ENCODE data around the gene COX6B2. TPM values are rescaled to one million over a fixed set of nuclear protein-coding genes. Genes with fewer than 3 reads are reported as not detected.

Gene COX6B2
- total and polyA plus RNA-seq, 2 of the 13 experiments (the other 11 are each of a cell fraction or from before 2014, with no cell fraction given) = 0.21 TPM; not detected in 1

DNA sequence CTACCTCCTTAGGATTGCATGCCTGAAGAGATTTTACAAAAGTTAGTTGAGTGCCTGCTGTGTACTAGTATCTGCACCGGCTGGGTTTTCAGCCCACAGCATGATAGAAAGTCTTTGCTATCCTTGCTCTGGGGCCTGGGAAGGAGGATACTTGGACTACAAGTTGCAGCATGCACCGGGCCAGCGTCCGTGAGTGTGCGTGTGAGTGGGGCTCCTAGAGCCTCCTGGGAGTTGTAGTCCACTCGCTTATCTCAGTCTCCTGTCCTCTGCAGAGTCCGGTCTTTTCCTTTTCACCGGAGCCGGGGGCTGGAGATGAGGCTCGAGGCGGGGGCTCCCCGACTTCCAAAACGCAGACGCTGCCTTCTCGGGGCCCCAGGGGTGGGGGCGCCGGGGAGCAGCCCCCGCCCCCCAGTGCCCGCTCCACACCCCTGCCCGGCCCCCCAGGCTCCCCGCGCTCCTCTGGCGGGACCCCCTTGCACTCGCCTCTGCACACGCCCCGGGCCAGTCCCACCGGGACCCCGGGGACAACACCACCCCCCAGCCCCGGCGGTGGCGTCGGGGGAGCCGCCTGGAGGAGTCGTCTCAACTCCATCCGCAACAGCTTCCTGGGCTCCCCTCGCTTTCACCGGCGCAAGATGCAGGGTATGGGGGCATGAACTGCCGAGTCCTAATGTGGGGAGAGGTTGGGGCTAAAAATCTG lies 50.1 kb downstream of the COX6B2 start:
- Histone ChIP-seq H3K4me3 (replicated peaks in 1 of 3; ENCODE audit: insufficient read depth in 1 of 3, low read depth in 2 of 3, low read length in 3 of 3) (no peak overlapping the region; a peak in 1 of 6 replicates), H3K4me1 (ENCODE audit: insufficient read depth, low read length) (peaks cover 18% of the 10 kb centered on the region), H2AFZ (ENCODE audit: low read length) (no peak overlapping the region), H3K36me3 (replicated peaks in 1 of 2; ENCODE audit: control insufficient read depth in 1 of 2, insufficient read depth in 2 of 2, low read length in 2 of 2) (no peaks in the 10 kb centered on the region), H3K9ac (ENCODE audit: insufficient read depth, low read depth, low read length) (no peak overlapping the region), H3K9me3 (ENCODE audit: low read length) (no peaks in the 10 kb centered on the region), H3K27me3 (ENCODE audit: control insufficient read depth in 1 of 2, insufficient read depth in 2 of 2, low read length in 2 of 2) (peaks cover 0 to 16% of the 10 kb centered on the region in 2 experiments; a peak in 2 of 5 replicates), H3K79me2 (ENCODE audit: insufficient read depth, low read length) (no peaks in the 10 kb centered on the region), H3K27ac (ENCODE audit: extremely low read length, insufficient read depth, low read length) (no peak overlapping the region), H3K4me2 (ENCODE audit: low read depth, low read length) (no peak overlapping the region), H4K20me1 (ENCODE audit: insufficient read depth, low read length) (no peaks in the 10 kb centered on the region)
- FAIRE-seq = no peak
- ChIA-PET POLR2A (no interaction called here), CTCF (ENCODE audit: low intra/inter-chr PET ratio, low total read pairs) (no interaction called here)
- intact Hi-C loops (cut with micrococcal nuclease; ENCODE audit: unreplicated experiment) = no loop called here
- in situ Hi-C loops (cut with HindIII; ENCODE audit: extremely low pct_ligation_motif_present, low pct_unique_long_range_greater_than_20kb) = loop anchor here (5.0 kb wide), 1 partner anchor 113 kb away; no protein-coding TSS in a partner anchor
- peak; percentile 50 for DNase-seq (ENCODE audit: low spot score)
- WGBS (ENCODE audit: low lambda C conversion rate) = 57% methylated on average over 20 of the region's 39 CpGs
- peak; percentile 82 for ATAC-seq
- no TSS peak for BruUV-seq (replicated peaks)
- TF ChIP-seq NONO (IDR thresholded peaks at IDR 0.05) (no peak), NONO (CRISPR knock-in tag; conservative IDR thresholded peaks at IDR 0.05) (no peak), ARID2 (CRISPR knock-in tag; IDR thresholded peaks at IDR 0.05; ENCODE audit: borderline replicate concordance) (no peak), ZNF83 (CRISPR knock-in tag; IDR thresholded peaks at IDR 0.05; ENCODE audit: borderline replicate concordance) (no peak), MAZ (IDR thresholded peaks at IDR 0.05; ENCODE audit: borderline replicate concordance, low read depth, low read length) (no peak), MAZ (CRISPR knock-in tag; IDR thresholded peaks at IDR 0.05; ENCODE audit: low read depth) (no peak), CREB1 (IDR thresholded peaks at IDR 0.05) (no peak), CREB1 (CRISPR knock-in tag; IDR thresholded peaks at IDR 0.05) (peak; percentile 73), ZNF256 (CRISPR knock-in tag; conservative IDR thresholded peaks at IDR 0.05) (no peak), YEATS2 (CRISPR knock-in tag; IDR thresholded peaks at IDR 0.05; ENCODE audit: borderline replicate concordance) (no peak), ZNF552 (CRISPR knock-in tag; IDR thresholded peaks at IDR 0.05; ENCODE audit: borderline replicate concordance) (no peak), ZFP1 (CRISPR knock-in tag; IDR thresholded peaks at IDR 0.05) (no peak), ZFP36 (IDR thresholded peaks at IDR 0.05; ENCODE audit: borderline replicate concordance, low read depth, low read length, partially characterized antibody) (no peak), ZFY (CRISPR knock-in tag; IDR thresholded peaks at IDR 0.05) (0 out of 2 replicates have a peak, but pooled peaks have one; percentile 20), SP2 (CRISPR knock-in tag; IDR thresholded peaks at IDR 0.05) (no peak), HDAC2 (CRISPR knock-in tag; IDR thresholded peaks at IDR 0.05) (no peak), ZFP82 (CRISPR knock-in tag; IDR thresholded peaks at IDR 0.05; ENCODE audit: borderline replicate concordance) (no peak), ZNF747 (CRISPR knock-in tag; IDR thresholded peaks at IDR 0.05; ENCODE audit: borderline replicate concordance) (no peak), NAIF1 (CRISPR knock-in tag; IDR thresholded peaks at IDR 0.05; ENCODE audit: borderline replicate concordance) (no peak), CHD2 (IDR thresholded peaks at IDR 0.05; ENCODE audit: low read depth, low read length) (no peak), GABPA (IDR thresholded peaks at IDR 0.05; ENCODE audit: low read depth, low read length) (peak; percentile 19; the same call in 1 of the 2 replicates), GABPA (CRISPR knock-in tag; IDR thresholded peaks at IDR 0.05; ENCODE audit: low read depth) (peak; percentile 71; the same call in 1 of the 2 replicates)
- TF ChIP-seq, protein P1, sequence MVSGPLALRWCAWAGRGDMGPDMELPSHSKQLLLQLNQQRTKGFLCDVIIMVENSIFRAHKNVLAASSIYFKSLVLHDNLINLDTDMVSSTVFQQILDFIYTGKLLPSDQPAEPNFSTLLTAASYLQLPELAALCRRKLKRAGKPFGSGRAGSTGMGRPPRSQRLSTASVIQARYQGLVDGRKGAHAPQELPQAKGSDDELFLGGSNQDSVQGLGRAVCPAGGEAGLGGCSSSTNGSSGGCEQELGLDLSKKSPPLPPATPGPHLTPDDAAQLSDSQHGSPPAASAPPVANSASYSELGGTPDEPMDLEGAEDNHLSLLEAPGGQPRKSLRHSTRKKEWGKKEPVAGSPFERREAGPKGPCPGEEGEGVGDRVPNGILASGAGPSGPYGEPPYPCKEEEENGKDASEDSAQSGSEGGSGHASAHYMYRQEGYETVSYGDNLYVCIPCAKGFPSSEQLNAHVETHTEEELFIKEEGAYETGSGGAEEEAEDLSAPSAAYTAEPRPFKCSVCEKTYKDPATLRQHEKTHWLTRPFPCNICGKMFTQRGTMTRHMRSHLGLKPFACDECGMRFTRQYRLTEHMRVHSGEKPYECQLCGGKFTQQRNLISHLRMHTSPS (CRISPR knock-in tag; IDR thresholded peaks at IDR 0.05; ENCODE audit: low read depth) = no peak
- TF ChIP-seq, protein P2, sequence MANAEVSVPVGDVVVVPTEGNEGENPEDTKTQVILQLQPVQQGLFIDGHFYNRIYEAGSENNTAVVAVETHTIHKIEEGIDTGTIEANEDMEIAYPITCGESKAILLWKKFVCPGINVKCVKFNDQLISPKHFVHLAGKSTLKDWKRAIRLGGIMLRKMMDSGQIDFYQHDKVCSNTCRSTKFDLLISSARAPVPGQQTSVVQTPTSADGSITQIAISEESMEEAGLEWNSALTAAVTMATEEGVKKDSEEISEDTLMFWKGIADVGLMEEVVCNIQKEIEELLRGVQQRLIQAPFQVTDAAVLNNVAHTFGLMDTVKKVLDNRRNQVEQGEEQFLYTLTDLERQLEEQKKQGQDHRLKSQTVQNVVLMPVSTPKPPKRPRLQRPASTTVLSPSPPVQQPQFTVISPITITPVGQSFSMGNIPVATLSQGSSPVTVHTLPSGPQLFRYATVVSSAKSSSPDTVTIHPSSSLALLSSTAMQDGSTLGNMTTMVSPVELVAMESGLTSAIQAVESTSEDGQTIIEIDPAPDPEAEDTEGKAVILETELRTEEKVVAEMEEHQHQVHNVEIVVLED (CRISPR knock-in tag; IDR thresholded peaks at IDR 0.05; ENCODE audit: borderline replicate concordance) = peak; percentile 88

Measured in HepG2 (cell line).